K562 treated with DMSO at 1 percent for 4 hours (cell line): ENCODE data around the gene ILDR2. TPM values are rescaled to one million over a fixed set of nuclear protein-coding genes. Genes with fewer than 3 reads are reported as not detected.

ENCODE experiments used
- total RNA-seq: library from RNA; unstranded; fragments of 300-600 nt; gene quantifications from 2 replicates; pipeline ENCODE4 v1.2.3, GENCODE V29; 2022; ENCODE audit not compliant: insufficient read depth

ILDR2 gene, protein sequence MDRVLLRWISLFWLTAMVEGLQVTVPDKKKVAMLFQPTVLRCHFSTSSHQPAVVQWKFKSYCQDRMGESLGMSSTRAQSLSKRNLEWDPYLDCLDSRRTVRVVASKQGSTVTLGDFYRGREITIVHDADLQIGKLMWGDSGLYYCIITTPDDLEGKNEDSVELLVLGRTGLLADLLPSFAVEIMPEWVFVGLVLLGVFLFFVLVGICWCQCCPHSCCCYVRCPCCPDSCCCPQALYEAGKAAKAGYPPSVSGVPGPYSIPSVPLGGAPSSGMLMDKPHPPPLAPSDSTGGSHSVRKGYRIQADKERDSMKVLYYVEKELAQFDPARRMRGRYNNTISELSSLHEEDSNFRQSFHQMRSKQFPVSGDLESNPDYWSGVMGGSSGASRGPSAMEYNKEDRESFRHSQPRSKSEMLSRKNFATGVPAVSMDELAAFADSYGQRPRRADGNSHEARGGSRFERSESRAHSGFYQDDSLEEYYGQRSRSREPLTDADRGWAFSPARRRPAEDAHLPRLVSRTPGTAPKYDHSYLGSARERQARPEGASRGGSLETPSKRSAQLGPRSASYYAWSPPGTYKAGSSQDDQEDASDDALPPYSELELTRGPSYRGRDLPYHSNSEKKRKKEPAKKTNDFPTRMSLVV
- not detected in 2 replicates for total RNA-seq

DNA sequence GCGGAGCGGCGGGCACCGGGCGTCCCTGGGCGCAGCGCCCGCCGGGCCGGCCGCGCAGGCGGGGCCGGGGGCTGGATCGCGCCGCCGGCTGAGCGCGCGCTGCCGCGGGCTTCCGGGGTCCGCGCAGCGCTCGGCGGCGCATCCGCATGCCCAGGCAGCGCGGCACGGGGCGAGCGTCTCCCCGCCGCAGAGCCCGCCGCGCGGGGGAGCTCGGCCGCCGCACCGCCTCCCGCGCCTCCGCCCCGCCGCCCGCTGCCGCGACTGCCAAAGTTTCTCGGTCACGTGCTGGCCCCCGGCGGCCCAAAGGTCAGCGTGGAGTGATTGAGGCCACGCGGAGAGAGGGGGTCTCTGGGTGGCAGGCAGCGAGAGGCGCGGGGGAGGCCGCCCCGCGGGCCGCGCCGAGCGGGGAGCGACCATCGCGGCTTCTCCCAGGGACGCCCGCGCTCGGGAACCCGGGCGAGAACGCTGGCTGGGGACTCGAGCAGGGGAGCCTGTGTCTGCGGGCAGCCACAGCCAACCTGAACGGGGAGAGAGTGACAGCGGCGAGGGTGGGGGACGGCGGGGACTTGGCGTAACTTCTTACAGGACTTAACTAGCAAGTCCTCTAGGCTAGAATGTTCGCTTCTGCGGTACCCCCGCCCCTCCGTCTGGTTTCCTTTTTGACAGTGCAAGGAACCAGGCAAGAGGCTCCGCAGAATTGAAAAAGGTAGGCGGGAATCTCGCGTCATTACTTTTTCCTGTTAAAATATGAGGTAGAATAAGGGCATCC is at the start of gene ILDR2:
Gene ILDR2 (minus strand): TSS at position 180 of the 769 bp plus-strand sequence. CDS start 272 bp downstream, outside the sequence.

GRCh38 chr1:166988974-166989515 is 13.7 kb upstream of the ILDR2 start, which contains the start of gene MAEL:
Gene MAEL, plus strand, starts transcription at chr1:166989280. Its CDS starts 73 bp downstream, at chr1:166989353.

DNA sequence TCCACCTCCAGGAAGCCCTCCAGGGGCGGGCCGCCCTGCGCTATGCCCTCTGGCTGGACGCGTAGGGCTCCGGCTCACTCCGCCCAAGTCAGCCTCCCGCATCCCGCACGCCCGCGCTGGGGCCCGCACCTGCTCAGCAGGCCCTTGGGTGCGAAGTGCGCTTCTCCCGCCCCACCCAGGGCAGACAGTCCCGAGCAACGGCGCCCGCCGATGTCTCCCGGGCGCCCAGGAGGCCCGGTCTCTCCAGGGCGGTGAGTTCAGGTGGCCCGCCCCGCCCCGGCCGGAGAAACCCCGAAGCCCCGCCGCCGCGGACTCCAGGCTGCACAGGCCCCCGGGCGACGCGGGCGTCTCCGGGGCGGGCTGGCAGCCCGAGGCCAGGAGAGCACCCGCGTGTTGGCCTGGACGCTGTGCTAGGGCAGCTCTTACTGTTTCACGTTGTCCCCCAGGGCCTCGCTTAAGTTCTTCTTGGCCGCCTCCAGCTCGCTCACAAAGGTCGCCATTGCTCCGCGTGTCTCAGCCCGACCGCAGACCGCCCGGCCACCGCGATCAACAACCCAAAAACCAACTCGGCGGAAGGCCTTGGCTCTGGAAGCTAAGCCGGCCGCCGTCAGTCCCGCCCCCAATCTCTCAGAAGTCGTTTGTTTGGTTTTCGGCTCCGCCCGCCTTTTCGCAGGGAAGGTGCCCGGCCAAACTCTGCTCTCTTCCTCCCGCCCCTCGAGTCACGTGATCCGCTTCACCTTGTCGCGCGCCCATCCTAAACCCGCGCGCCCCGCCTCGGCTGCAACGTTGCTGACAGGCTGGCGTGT is 99.4 kb downstream of the ILDR2 start, which contains the start of gene TADA1:
Gene TADA1 (minus strand): TSS at position 531 of the 806 bp plus-strand sequence. CDS start 31 bp downstream, at position 500.

Other genes with a start within 250 kb of the ILDR2 start
- gene POGK, start 136.1 kb downstream of the ILDR2 start, total RNA-seq = 14.3 and 16.8 TPM in 2 replicates
- gene TADA1, start 99.3 kb downstream of the ILDR2 start, total RNA-seq = 6.6 and 11.0 TPM in 2 replicates
- gene MAEL, start 13.7 kb upstream of the ILDR2 start, total RNA-seq = 1.1 TPM in 1 of 2 replicates, not detected in the other
- gene GPA33, start 114.8 kb upstream of the ILDR2 start, total RNA-seq = not detected in 2 replicates
- not detected in 2 replicates for gene STYXL2, start 118.5 kb upstream of the ILDR2 start, total RNA-seq
- 2.7 and 7.1 TPM in 2 replicates for gene POU2F1, start 245.3 kb upstream of the ILDR2 start, total RNA-seq